C4-2B (cell line): ENCODE measurements around the gene GRK3.
"Not testable (repeated sequence)": the region's sequence is repeated elsewhere in the genome, so short reads cannot be mapped to it uniquely, and the experiment has no call there.

ENCODE experiments used
- CTCF ChIP-seq: fragments of 450-650 bp; conservative IDR thresholded peaks from 2 replicates; pipeline ENCODE4 v1.5.1; 2017; ENCODE audit warnings: mild to moderate bottlenecking
- ZFX ChIP-seq: fragments of 450-650 bp; IDR thresholded peaks from 2 replicates; pipeline ENCODE4 v1.6.1; 2017

- TF ChIP-seq CTCF, ZFX: not testable (repeated sequence)
These were observed 35.4 kb upstream of the GRK3 start for GRCh38 chr22:25529059-25529458.
